Transverse colon (tissue), 4 donors: ENCODE measurements around the gene PTPN3.

Source experiments
- EP300 ChIP-seq: sonication (generic); formaldehyde crosslinking; IDR thresholded peaks from one replicate; pipeline ENCODE4 v1.6.1; 2017; ENCODE audit warnings: antibody characterized with exemption, low read depth
- POLR2A ChIP-seq: fragments of 450-650 bp; IDR thresholded peaks from one replicate; pipeline ENCODE4 v1.6.1; 2016; ENCODE audit warnings: antibody characterized with exemption, mild to moderate bottlenecking, moderate library complexity
- POLR2AphosphoS5 ChIP-seq, 3 donors: sonication (generic); formaldehyde crosslinking; IDR thresholded peaks; one replicate each; pipeline ENCODE4 v1.6.1; 2016; ENCODE audit warnings: antibody characterized with exemption in 3 of 3
- TF ChIP-seq, protein P1 (sequence below), 5 experiments: fragments of 200-600 bp in 3 of 5; fragments of 450-650 bp in 2 of 5; sonication (generic) in 3 of 5; IDR thresholded peaks; 1 replicate in 2 of 5; 2 replicates in 3 of 5; pipeline ENCODE4 v1.5.1; 2016 to 2017; ENCODE audit warnings: antibody characterized with exemption in 5 of 5, inconsistent platforms in 3 of 5, mild to moderate bottlenecking in 2 of 5, moderate library complexity in 1 of 5

DNA sequence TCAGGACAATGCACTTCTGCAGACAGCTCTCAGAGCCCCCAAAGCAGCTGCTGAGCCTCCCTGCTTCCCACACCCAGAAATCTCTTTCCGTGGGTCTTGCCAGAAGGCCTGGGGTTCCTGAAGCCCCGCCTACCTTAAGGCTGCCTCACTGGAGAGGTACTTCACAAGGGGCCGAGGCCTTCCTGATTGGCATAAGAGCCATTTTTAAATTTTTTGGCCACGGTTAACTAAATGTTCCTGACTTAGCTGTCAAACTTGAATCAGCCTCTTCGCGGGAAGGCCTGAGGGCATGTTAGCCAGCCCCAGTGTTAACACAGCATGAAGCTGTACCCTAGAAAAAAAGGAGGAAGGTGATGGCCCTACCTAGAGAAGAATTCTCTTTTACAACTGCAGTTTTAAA lies 156.5 kb downstream of the PTPN3 start:
- TF ChIP-seq, protein P1, sequence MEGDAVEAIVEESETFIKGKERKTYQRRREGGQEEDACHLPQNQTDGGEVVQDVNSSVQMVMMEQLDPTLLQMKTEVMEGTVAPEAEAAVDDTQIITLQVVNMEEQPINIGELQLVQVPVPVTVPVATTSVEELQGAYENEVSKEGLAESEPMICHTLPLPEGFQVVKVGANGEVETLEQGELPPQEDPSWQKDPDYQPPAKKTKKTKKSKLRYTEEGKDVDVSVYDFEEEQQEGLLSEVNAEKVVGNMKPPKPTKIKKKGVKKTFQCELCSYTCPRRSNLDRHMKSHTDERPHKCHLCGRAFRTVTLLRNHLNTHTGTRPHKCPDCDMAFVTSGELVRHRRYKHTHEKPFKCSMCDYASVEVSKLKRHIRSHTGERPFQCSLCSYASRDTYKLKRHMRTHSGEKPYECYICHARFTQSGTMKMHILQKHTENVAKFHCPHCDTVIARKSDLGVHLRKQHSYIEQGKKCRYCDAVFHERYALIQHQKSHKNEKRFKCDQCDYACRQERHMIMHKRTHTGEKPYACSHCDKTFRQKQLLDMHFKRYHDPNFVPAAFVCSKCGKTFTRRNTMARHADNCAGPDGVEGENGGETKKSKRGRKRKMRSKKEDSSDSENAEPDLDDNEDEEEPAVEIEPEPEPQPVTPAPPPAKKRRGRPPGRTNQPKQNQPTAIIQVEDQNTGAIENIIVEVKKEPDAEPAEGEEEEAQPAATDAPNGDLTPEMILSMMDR (IDR thresholded peaks at IDR 0.05): no peak
- TF ChIP-seq POLR2A (no peak), POLR2AphosphoS5 (IDR thresholded peaks at IDR 0.05) (no peak), EP300 (no peak)
